ENCODE data around the gene MED29. TPM values are rescaled to one million over a fixed set of nuclear protein-coding genes. Genes with fewer than 3 reads are reported as not detected.
"Not testable (repeated sequence)": the region's sequence is repeated elsewhere in the genome, so short reads cannot be mapped to it uniquely, and the experiment has no call there.

The MED29 gene
- total RNA-seq, 1 donor from 2014 or later = 37.8 TPM

- H3K9me3 ChIP-seq = no peaks in the 10 kb centered on the region
Measured at GRCh38 chr19:39377373-39378362, 13.5 kb upstream of the MED29 start.

DNA sequence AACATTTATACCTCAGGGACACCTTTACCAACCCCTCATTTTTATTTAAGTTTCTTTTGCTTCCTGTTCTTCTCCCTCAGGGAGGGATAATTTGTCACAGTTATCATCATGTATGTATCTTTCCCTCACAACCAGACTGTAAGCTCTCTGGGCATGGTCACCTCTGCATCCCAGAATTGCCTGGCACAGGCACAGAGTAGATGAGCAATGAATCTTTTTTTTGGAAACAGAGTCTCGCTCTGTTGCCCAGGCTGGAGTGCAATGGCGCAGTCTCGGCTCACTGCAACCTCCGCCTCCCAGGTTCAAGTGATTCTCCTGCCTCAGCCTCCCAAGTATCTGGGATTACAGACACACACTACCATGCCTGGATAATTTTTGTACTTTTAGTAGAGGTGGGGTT is 11.8 kb upstream of the MED29 start:
- intact Hi-C loops (cut with DNase I); H3K9me3 ChIP-seq; DNase-seq (ENCODE audit: extremely low spot score in 2 of 2); H3K27me3 ChIP-seq; H3K27ac ChIP-seq; H3K4me1 ChIP-seq; H3K4me3 ChIP-seq: not testable (repeated sequence)
- H3K36me3 ChIP-seq = peaks cover 4 to 81% of the 10 kb centered on the region in 2 donors

More at GRCh38 chr19:39377373-39378362, 13.5 kb upstream of the MED29 start:
- no peak for TF ChIP-seq POLR2A (IDR thresholded peaks at IDR 0.05)
- TF ChIP-seq POLR2AphosphoS5 (IDR thresholded peaks at IDR 0.05; ENCODE audit: insufficient read depth in 1 of 2, low read depth in 1 of 2) = no peak
- TF ChIP-seq, protein P1, sequence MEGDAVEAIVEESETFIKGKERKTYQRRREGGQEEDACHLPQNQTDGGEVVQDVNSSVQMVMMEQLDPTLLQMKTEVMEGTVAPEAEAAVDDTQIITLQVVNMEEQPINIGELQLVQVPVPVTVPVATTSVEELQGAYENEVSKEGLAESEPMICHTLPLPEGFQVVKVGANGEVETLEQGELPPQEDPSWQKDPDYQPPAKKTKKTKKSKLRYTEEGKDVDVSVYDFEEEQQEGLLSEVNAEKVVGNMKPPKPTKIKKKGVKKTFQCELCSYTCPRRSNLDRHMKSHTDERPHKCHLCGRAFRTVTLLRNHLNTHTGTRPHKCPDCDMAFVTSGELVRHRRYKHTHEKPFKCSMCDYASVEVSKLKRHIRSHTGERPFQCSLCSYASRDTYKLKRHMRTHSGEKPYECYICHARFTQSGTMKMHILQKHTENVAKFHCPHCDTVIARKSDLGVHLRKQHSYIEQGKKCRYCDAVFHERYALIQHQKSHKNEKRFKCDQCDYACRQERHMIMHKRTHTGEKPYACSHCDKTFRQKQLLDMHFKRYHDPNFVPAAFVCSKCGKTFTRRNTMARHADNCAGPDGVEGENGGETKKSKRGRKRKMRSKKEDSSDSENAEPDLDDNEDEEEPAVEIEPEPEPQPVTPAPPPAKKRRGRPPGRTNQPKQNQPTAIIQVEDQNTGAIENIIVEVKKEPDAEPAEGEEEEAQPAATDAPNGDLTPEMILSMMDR (IDR thresholded peaks at IDR 0.05) = no peak
- Histone ChIP-seq H3K4me3 (no peak overlapping the region), H3K36me3 (peaks cover 4 to 69% of the 10 kb centered on the region in 2 donors), H3K27me3 (no peaks in the 10 kb centered on the region), H3K4me1 (peaks cover 12% of the 10 kb centered on the region), H3K27ac (no peak overlapping the region)
- intact Hi-C loops (cut with DNase I) = no loop called here
- DNase-seq (ENCODE audit: extremely low spot score in 2 of 2) = no peak

DNA sequence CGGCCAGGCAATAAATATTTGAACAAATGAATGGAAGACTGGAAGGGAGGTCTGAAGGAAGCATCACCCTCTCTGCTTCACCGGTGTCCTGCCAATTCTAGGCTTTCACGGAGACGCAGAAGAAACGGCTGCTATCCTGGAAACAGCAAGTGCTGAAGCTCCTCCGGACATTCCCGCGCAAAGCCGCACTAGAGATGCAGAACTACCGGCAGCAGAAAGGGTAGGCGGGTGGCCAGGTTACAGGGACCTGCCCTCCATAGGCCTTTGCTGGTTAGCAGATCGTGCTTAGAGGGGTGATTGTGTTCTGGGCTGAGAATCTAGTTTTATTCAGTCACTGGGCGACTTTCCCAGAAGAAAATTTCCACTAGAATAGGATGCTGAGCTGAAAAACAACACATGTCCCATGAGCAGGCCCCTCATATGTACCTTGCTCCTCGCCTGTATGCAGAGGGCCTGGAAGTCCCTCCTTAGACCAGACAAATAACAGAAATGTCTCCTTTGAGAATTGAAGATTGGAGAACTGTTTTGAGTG is 11.2 kb upstream of the MED29 start:
- Histone ChIP-seq H3K4me1 (no peaks in the 10 kb centered on the region), H3K9me3 (no peaks in the 10 kb centered on the region), H3K27me3 (no peaks in the 10 kb centered on the region), H3K4me3 (no peak overlapping the region), H3K27ac (no peak overlapping the region), H3K36me3 (peaks cover 4 to 82% of the 10 kb centered on the region in 2 donors)
- TF ChIP-seq, protein P1 (IDR thresholded peaks at IDR 0.05) = no peak
- TF ChIP-seq POLR2AphosphoS5 (IDR thresholded peaks at IDR 0.05; ENCODE audit: insufficient read depth in 1 of 2, low read depth in 1 of 2) = no peak
- TF ChIP-seq POLR2A (IDR thresholded peaks at IDR 0.05) = no peak
- intact Hi-C loops (cut with DNase I) = no loop called here
- DNase-seq (ENCODE audit: extremely low spot score in 2 of 2) = no peak

GRCh38 chr19:39380521-39381502 is 10.4 kb upstream of the MED29 start:
- H3K4me1 ChIP-seq = no peaks in the 10 kb centered on the region
- intact Hi-C loops (cut with DNase I) = no loop called here
- H3K9me3 ChIP-seq = no peaks in the 10 kb centered on the region
- no peak overlapping the region for H3K27ac ChIP-seq
- no peak overlapping the region for H3K4me3 ChIP-seq
- DNase-seq (ENCODE audit: extremely low spot score in 2 of 2) = no peak
- no peaks in the 10 kb centered on the region for H3K27me3 ChIP-seq
- TF ChIP-seq, protein P1 (IDR thresholded peaks at IDR 0.05) = no peak
- TF ChIP-seq POLR2AphosphoS5 (IDR thresholded peaks at IDR 0.05; ENCODE audit: insufficient read depth in 1 of 2, low read depth in 1 of 2) (no peak), POLR2A (IDR thresholded peaks at IDR 0.05) (no peak)
- H3K36me3 ChIP-seq = peaks cover 4 to 86% of the 10 kb centered on the region in 2 donors
